ENCODE data around the gene OBSCN. TPM values are rescaled to one million over a fixed set of nuclear protein-coding genes. Genes with fewer than 3 reads are reported as not detected.

Gene OBSCN
- total and polyA plus RNA-seq, 2 of the 13 experiments (the other 11 are each of a cell fraction or from before 2014, with no cell fraction given): 0.20 TPM

- H3K9me3 ChIP-seq (ENCODE audit: low read length): no peaks in the 10 kb centered on the region
- no peak overlapping the region for H2AFZ ChIP-seq (ENCODE audit: low read length)
- H3K4me3 ChIP-seq (replicated peaks in 1 of 3; ENCODE audit: insufficient read depth in 1 of 3, low read depth in 2 of 3, low read length in 3 of 3): no peak overlapping the region
- H3K27me3 ChIP-seq (ENCODE audit: control insufficient read depth in 1 of 2, insufficient read depth in 2 of 2, low read length in 2 of 2): no peaks in the 10 kb centered on the region; a peak in 1 of 5 replicates
- intact Hi-C loops (cut with micrococcal nuclease; ENCODE audit: unreplicated experiment): no loop called here
- DNase-seq (ENCODE audit: low spot score): no peak
- ATAC-seq: no peak
- no peak overlapping the region for H3K9ac ChIP-seq (ENCODE audit: insufficient read depth, low read depth, low read length)
- no peak overlapping the region for H3K27ac ChIP-seq (ENCODE audit: extremely low read length, insufficient read depth, low read length)
- H3K79me2 ChIP-seq (ENCODE audit: insufficient read depth, low read length): peaks cover 5% of the 10 kb centered on the region
- in situ Hi-C loops (cut with HindIII; ENCODE audit: extremely low pct_ligation_motif_present, low pct_unique_long_range_greater_than_20kb): no loop called here
- WGBS (ENCODE audit: low lambda C conversion rate): 68% methylated on average over 6 of the region's 10 CpGs
- POLR2A ChIA-PET: no interaction called here
- no peak for FAIRE-seq
- BruUV-seq (replicated peaks): no TSS peak
- peaks cover 7% of the 10 kb centered on the region for H3K4me1 ChIP-seq (ENCODE audit: insufficient read depth, low read length)
- no peak overlapping the region for H3K4me2 ChIP-seq (ENCODE audit: low read depth, low read length)
- CTCF ChIA-PET (ENCODE audit: low intra/inter-chr PET ratio, low total read pairs): no interaction called here
- H3K36me3 ChIP-seq (replicated peaks in 1 of 2; ENCODE audit: control insufficient read depth in 1 of 2, insufficient read depth in 2 of 2, low read length in 2 of 2): no peaks in the 10 kb centered on the region; a peak in 1 of 5 replicates
- TF ChIP-seq, protein P1, sequence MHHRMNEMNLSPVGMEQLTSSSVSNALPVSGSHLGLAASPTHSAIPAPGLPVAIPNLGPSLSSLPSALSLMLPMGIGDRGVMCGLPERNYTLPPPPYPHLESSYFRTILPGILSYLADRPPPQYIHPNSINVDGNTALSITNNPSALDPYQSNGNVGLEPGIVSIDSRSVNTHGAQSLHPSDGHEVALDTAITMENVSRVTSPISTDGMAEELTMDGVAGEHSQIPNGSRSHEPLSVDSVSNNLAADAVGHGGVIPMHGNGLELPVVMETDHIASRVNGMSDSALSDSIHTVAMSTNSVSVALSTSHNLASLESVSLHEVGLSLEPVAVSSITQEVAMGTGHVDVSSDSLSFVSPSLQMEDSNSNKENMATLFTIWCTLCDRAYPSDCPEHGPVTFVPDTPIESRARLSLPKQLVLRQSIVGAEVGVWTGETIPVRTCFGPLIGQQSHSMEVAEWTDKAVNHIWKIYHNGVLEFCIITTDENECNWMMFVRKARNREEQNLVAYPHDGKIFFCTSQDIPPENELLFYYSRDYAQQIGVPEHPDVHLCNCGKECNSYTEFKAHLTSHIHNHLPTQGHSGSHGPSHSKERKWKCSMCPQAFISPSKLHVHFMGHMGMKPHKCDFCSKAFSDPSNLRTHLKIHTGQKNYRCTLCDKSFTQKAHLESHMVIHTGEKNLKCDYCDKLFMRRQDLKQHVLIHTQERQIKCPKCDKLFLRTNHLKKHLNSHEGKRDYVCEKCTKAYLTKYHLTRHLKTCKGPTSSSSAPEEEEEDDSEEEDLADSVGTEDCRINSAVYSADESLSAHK (CRISPR knock-in tag; IDR thresholded peaks at IDR 0.05; ENCODE audit: borderline replicate concordance): no peak
- TF ChIP-seq RAD21 (CRISPR knock-in tag; IDR thresholded peaks at IDR 0.05) (no peak), PHF8 (CRISPR knock-in tag; IDR thresholded peaks at IDR 0.05) (no peak), ZNF318 (CRISPR knock-in tag; IDR thresholded peaks at IDR 0.05) (no peak), CAMTA2 (CRISPR knock-in tag; IDR thresholded peaks at IDR 0.05; ENCODE audit: borderline replicate concordance) (no peak), CHD2 (IDR thresholded peaks at IDR 0.05; ENCODE audit: low read depth, low read length) (no peak), SOX6 (IDR thresholded peaks at IDR 0.05) (no peak), SOX6 (CRISPR knock-in tag; IDR thresholded peaks at IDR 0.05) (no peak), ZNF639 (CRISPR knock-in tag; conservative IDR thresholded peaks at IDR 0.05) (no peak)
- 0 out of 2 replicates have a peak, but pooled peaks cover 2% of the 10 kb centered on the region for H4K20me1 ChIP-seq (ENCODE audit: insufficient read depth, low read length)
Observed at GRCh38 chr1:228171221-228171891, 36.5 kb upstream of the OBSCN start.
